GM12878 (cell line): ENCODE data around the gene SAP30L. TPM values are rescaled to one million over a fixed set of nuclear protein-coding genes. Genes with fewer than 3 reads are reported as not detected.

ENCODE experiments used
- ATF2 ChIP-seq: IDR thresholded peaks from 2 replicates; pipeline ENCODE4 v1.6.1; 2012; ENCODE audit warnings: low read length, inconsistent platforms
- BCL11A ChIP-seq: IDR thresholded peaks from 2 replicates; pipeline ENCODE4 v1.6.1; 2011; ENCODE audit warnings: low read depth, low read length
- EP300 ChIP-seq, 2 experiments: fragments of 150-350 bp in 1 of 2; IDR thresholded peaks; 2 replicates each; pipeline ENCODE4 v1.6.1; 2011 to 2012; ENCODE audit warnings: low read depth in 2 of 2, low read length in 2 of 2, borderline replicate concordance in 1 of 2, improper control_type of control experiment in 1 of 2, inconsistent platforms in 1 of 2; ENCODE audit not compliant: control insufficient read depth in 1 of 2
- IRF3 ChIP-seq: fragments of 450-650 bp; IDR thresholded peaks from 2 replicates; pipeline ENCODE4 v1.6.1; 2014; ENCODE audit warnings: mild to moderate bottlenecking
- LARP7 ChIP-seq: fragments of 450-650 bp; IDR thresholded peaks from 2 replicates; pipeline ENCODE4 v1.6.1; 2017; ENCODE audit warnings: mild to moderate bottlenecking
- NBN ChIP-seq: fragments of 450-650 bp; IDR thresholded peaks from 2 replicates; pipeline ENCODE4 v1.6.1; 2016
- NFYA ChIP-seq: IDR thresholded peaks from 2 replicates; pipeline ENCODE4 v1.6.1; 2011; ENCODE audit warnings: low read depth, mild to moderate bottlenecking, low read length, improper control_type of control experiment, borderline replicate concordance
- PKNOX1 ChIP-seq: fragments of 450-650 bp; IDR thresholded peaks from 2 replicates; pipeline ENCODE4 v1.6.1; 2016; ENCODE audit warnings: mild to moderate bottlenecking
- PML ChIP-seq: IDR thresholded peaks from 2 replicates; pipeline ENCODE4 v1.6.1; 2012; ENCODE audit warnings: low read length, inconsistent platforms
- RAD51 ChIP-seq: fragments of 450-650 bp; IDR thresholded peaks from 2 replicates; pipeline ENCODE4 v1.6.1; 2016; ENCODE audit warnings: moderate library complexity, mild to moderate bottlenecking, inconsistent platforms
- USF1 ChIP-seq: IDR thresholded peaks from 2 replicates; pipeline ENCODE4 v1.6.1; 2011; ENCODE audit warnings: borderline replicate concordance, low read depth, mild to moderate bottlenecking, moderate library complexity, mixed read lengths, low read length; ENCODE audit not compliant: insufficient read depth; ENCODE audit errors: extremely low read length
- YBX1 ChIP-seq: fragments of 450-650 bp; IDR thresholded peaks from 2 replicates; pipeline ENCODE4 v1.6.1; 2016; ENCODE audit warnings: antibody characterized with exemption
- polyA plus RNA-seq, 11 experiments: library from polyadenylated mRNA; depleted of rRNA in 4 of 11; unstranded in 6 of 11; stranded (reverse) in 5 of 11; fragments of >200 nt; fragmentation: Nextera tagmentation in 4 of 11; fragmentation: Illumina TruSeq in 1 of 11; extraction: Ambion mirVana in 4 of 11; extraction: Trizol in 1 of 11; gene quantifications; 1 replicate in 1 of 11; 2 replicates in 10 of 11; pipeline versions ENCODE4 v1.2.1 to v1.2.3, GENCODE V29; 2011 to 2016; ENCODE audit warnings: inconsistent platforms in 2 of 11, missing spikeins in 2 of 11, low read depth in 1 of 11
- total RNA-seq, 4 experiments: library from RNA; depleted of rRNA in 3 of 4; stranded (reverse); fragments of >200 nt in 3 of 4; fragmentation: Illumina TruSeq in 1 of 4; extraction: Trizol in 1 of 4; gene quantifications; 2 replicates each; pipeline versions ENCODE4 v1.2.1 to v1.2.3, GENCODE V29; 2013 to 2021
- TF ChIP-seq, protein P1 (sequence below): IDR thresholded peaks from 2 replicates; pipeline ENCODE4 v1.6.1; 2012; ENCODE audit warnings: low read depth, low read length, improper control_type of control experiment

The SAP30L gene
- total and polyA plus RNA-seq, 10 of the 15 experiments (the other 5 are each of a cell fraction or from before 2014, with no cell fraction given): 2.4 to 36.8 (median 15.7) TPM

GRCh38 chr5:154445422-154446194 lies at the start of gene SAP30L (continued):
- TF ChIP-seq USF1: no peak
- no peak for TF ChIP-seq EP300 (IDR thresholded peaks at IDR 0.05; ENCODE audit: borderline replicate concordance in 1 of 2, control insufficient read depth in 1 of 2, low read depth in 2 of 2, low read length in 2 of 2)
- TF ChIP-seq, protein P1, sequence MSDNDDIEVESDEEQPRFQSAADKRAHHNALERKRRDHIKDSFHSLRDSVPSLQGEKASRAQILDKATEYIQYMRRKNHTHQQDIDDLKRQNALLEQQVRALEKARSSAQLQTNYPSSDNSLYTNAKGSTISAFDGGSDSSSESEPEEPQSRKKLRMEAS: peak; percentile 26; the same call in 1 of the 2 replicates
- TF ChIP-seq PKNOX1: peak; percentile 99
- no peak for TF ChIP-seq RAD51
- TF ChIP-seq IRF3: peak; percentile 90
- no peak for TF ChIP-seq PML
- TF ChIP-seq NBN: peak; percentile 84; the same call in 1 of the 2 replicates
- no peak for TF ChIP-seq ATF2
- peak; percentile 64 for TF ChIP-seq NFYA
- no peak for TF ChIP-seq BCL11A
- no peak for TF ChIP-seq YBX1
- peak; percentile 34; the same call in 1 of the 2 replicates for TF ChIP-seq LARP7
